DND-41 (cell line): ENCODE results near the gene OBP2B.

Experiments
- ATAC-seq: fragments of 200-7000 bp; cut with Tn5 transposase; 3 replicates; pipeline ENCODE4 v1.9.1; 2021; ENCODE audit warnings: low read depth; ENCODE audit not compliant: insufficient read depth
- DNase-seq: peaks from one replicate; pipeline ENCODE4 v3.0.0-alpha.2; 2020
- H2AFZ ChIP-seq: 2 replicates; pipeline ENCODE4 v1.6.0; 2012; ENCODE audit warnings: low read depth, low read length
- H3K27ac ChIP-seq: 2 replicates; pipeline ENCODE4 v1.5.1; 2012; ENCODE audit warnings: low read length, inconsistent platforms
- H3K27me3 ChIP-seq: fragments of 200-600 bp; sonication (generic); 2 replicates; pipeline ENCODE4 v1.6.0; 2012; ENCODE audit warnings: low read length, mild to moderate bottlenecking, inconsistent platforms; ENCODE audit not compliant: insufficient read depth, poor library complexity
- H3K36me3 ChIP-seq: 2 replicates; pipeline ENCODE4 v1.5.1; 2012; ENCODE audit warnings: low read length, inconsistent platforms; ENCODE audit not compliant: insufficient read depth
- H3K4me1 ChIP-seq: 2 replicates; pipeline ENCODE4 v1.5.1; 2012; ENCODE audit warnings: mild to moderate bottlenecking, low read length; ENCODE audit not compliant: insufficient read depth
- H3K4me2 ChIP-seq: 2 replicates; pipeline ENCODE4 v1.6.0; 2012; ENCODE audit warnings: mild to moderate bottlenecking, moderate library complexity, low read length, inconsistent platforms; ENCODE audit not compliant: insufficient read depth
- H3K4me3 ChIP-seq, 2 experiments: fragments of 200-600 bp in 1 of 2; shearing (Covaris generic) in 1 of 2; 2 replicates each; pipeline ENCODE4 v1.5.1; 2012 to 2016; ENCODE audit warnings: inconsistent platforms in 2 of 2, low read length in 2 of 2, mild to moderate bottlenecking in 2 of 2, low read depth in 1 of 2, moderate library complexity in 1 of 2
- H3K79me2 ChIP-seq: 2 replicates; pipeline ENCODE4 v1.6.0; 2012; ENCODE audit warnings: low read length, inconsistent platforms; ENCODE audit not compliant: insufficient read depth
- H3K9ac ChIP-seq: 2 replicates; pipeline ENCODE4 v1.6.0; 2012; ENCODE audit warnings: low read depth, mild to moderate bottlenecking, inconsistent platforms, low read length, moderate library complexity
- H3K9me3 ChIP-seq: 2 replicates; pipeline ENCODE4 v1.5.1; 2012; ENCODE audit warnings: low read length, moderate library complexity, mild to moderate bottlenecking, inconsistent platforms; ENCODE audit not compliant: insufficient read depth, severe bottlenecking
- H4K20me1 ChIP-seq: 2 replicates; pipeline ENCODE4 v1.6.0; 2012; ENCODE audit warnings: low read length; ENCODE audit not compliant: insufficient read depth
- CTCF ChIP-seq: IDR thresholded peaks from 2 replicates; pipeline ENCODE4 v1.5.1; 2012; ENCODE audit warnings: borderline replicate concordance, low read length, moderate library complexity, mild to moderate bottlenecking; ENCODE audit not compliant: poor library complexity, severe bottlenecking; ENCODE audit errors: extremely low read depth
- EZH2 ChIP-seq: IDR thresholded peaks from 3 replicates; pipeline ENCODE4 v1.6.1; 2012; ENCODE audit warnings: borderline replicate concordance, low read depth, mild to moderate bottlenecking, moderate library complexity, low read length, inconsistent platforms; ENCODE audit not compliant: severe bottlenecking

OBP2B gene

DNA sequence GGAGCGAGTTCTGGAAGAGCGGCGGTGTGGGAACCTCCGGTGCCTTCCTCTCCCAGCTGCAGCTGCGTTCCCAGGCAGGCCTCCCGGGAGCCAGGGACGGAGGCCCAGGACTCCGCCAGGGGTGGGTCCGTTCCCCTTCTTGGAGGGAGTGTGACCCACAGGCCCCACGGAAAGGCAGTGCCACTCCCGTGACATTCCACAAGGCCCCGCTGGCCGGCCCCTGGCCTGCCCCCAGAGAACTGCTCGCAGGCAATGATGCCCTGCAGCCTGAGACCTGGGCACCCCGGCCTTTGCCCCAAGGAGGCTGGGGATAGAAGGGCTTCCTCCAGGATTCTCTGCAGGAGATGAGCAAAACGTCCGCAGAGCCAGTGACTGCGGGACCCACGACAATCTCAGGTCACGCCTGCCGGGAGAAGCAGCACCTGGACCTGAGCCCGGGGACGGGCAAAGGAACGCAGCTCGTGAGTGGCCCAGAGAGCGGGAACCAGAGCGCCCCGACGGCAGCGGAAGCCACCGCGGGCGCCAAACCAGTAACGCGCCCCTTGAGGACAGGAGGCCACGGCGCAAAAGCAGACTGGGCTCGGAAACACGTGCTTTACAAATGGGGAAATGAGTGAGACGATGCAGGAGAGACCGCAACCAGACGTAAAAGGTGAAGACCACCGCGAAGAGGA lies 9.3 kb downstream of the OBP2B start:
- DNase-seq (no peak), ATAC-seq (no peak)
- H3K4me2 ChIP-seq = no peak overlapping the region
- H2AFZ ChIP-seq = no peak overlapping the region
- H4K20me1 ChIP-seq = no peaks in the 10 kb centered on the region
- H3K4me3 ChIP-seq = no peak overlapping the region
- H3K27ac ChIP-seq = no peak overlapping the region
- no peaks in the 10 kb centered on the region for H3K79me2 ChIP-seq
- H3K27me3 ChIP-seq = no peaks in the 10 kb centered on the region
- TF ChIP-seq CTCF = no peak
- no peak for TF ChIP-seq EZH2
- H3K36me3 ChIP-seq = no peaks in the 10 kb centered on the region
- H3K9me3 ChIP-seq = no peaks in the 10 kb centered on the region
- H3K9ac ChIP-seq = no peak overlapping the region
- H3K4me1 ChIP-seq = no peaks in the 10 kb centered on the region

- no peak overlapping the region for H3K9ac ChIP-seq
- H2AFZ ChIP-seq = no peak overlapping the region
- H3K36me3 ChIP-seq = no peaks in the 10 kb centered on the region
- H3K4me2 ChIP-seq = no peak overlapping the region
- H3K9me3 ChIP-seq = no peaks in the 10 kb centered on the region
- H4K20me1 ChIP-seq = no peaks in the 10 kb centered on the region
- no peak overlapping the region for H3K4me3 ChIP-seq
- ATAC-seq = no peak
- no peaks in the 10 kb centered on the region for H3K79me2 ChIP-seq
- no peaks in the 10 kb centered on the region for H3K4me1 ChIP-seq
- no peak overlapping the region for H3K27ac ChIP-seq
- no peaks in the 10 kb centered on the region for H3K27me3 ChIP-seq
- DNase-seq = no peak
- TF ChIP-seq CTCF (no peak), EZH2 (no peak)
Measured at GRCh38 chr9:133195029-133195428, 14.0 kb downstream of the OBP2B start.

DNA sequence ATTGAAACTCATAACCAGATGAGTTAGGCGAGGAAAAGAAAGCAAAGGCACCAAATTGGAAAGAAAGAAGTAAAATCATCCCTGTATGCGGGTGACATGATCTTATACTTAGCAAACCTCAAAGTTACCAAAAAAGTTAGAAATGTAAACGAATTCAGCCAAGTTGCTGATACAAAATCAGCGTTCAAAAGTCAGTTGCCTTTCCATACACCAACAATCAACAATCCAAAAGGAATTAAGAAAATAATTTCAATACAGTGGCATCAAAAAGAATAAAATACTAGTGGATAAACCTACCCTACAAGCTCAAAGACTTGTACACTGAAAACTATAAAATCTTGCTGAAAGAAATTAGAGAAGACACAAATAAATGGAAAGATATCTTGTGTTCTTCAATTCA lies 14.5 kb downstream of the OBP2B start:
- H4K20me1 ChIP-seq = no peaks in the 10 kb centered on the region
- no peak overlapping the region for H3K27ac ChIP-seq
- H3K27me3 ChIP-seq = no peaks in the 10 kb centered on the region
- no peaks in the 10 kb centered on the region for H3K4me1 ChIP-seq
- no peak overlapping the region for H3K9ac ChIP-seq
- ATAC-seq = no peak
- no peak for DNase-seq
- H2AFZ ChIP-seq = no peak overlapping the region
- H3K79me2 ChIP-seq = no peaks in the 10 kb centered on the region
- no peak overlapping the region for H3K4me3 ChIP-seq
- TF ChIP-seq CTCF = no peak
- TF ChIP-seq EZH2 = no peak
- no peaks in the 10 kb centered on the region for H3K36me3 ChIP-seq
- no peaks in the 10 kb centered on the region for H3K9me3 ChIP-seq
- H3K4me2 ChIP-seq = no peak overlapping the region

DNA sequence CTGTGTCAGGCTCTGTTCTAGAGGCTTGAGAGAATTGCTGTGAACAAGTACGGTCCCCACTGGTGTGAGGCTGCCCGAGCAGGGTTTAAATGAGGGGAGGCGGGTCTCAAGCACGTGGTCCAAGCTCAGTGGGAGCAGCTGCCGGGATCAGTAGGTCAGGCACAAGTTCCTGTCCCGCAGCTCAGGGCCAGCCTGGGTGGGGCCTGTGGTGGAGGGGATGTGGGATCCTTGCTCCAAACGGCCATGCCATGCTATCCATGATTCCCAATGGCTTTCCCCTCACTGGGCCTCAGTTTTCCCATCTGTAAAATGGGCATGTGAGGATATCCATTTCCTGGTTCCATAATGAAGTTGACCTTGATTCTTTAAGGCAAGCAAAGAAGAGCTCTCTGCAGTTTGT lies 17.1 kb downstream of the OBP2B start:
- TF ChIP-seq CTCF (no peak), EZH2 (no peak)
- Histone ChIP-seq H2AFZ (no peak overlapping the region), H3K9ac (no peak overlapping the region), H3K4me2 (no peak overlapping the region), H3K4me1 (no peaks in the 10 kb centered on the region), H3K36me3 (no peaks in the 10 kb centered on the region), H3K27ac (no peak overlapping the region), H3K79me2 (no peaks in the 10 kb centered on the region), H4K20me1 (no peaks in the 10 kb centered on the region), H3K9me3 (no peaks in the 10 kb centered on the region), H3K27me3 (peaks cover 3% of the 10 kb centered on the region), H3K4me3 (no peak overlapping the region)
- ATAC-seq (no peak), DNase-seq (no peak)
